Ishikawa (cell line): Measurements from ENCODE around the gene BIK.

Source experiments
- CEBPB ChIP-seq: IDR thresholded peaks from 2 replicates; pipeline ENCODE4 v1.6.1; 2012
- CREB1 ChIP-seq: IDR thresholded peaks from 2 replicates; pipeline ENCODE4 v1.6.1; 2012; ENCODE audit warnings: low read depth
- EGR1 ChIP-seq: IDR thresholded peaks from 2 replicates; pipeline ENCODE4 v1.6.1; 2012
- EP300 ChIP-seq: IDR thresholded peaks from 2 replicates; pipeline ENCODE4 v1.6.1; 2012; ENCODE audit warnings: borderline replicate concordance
- FOXM1 ChIP-seq: IDR thresholded peaks from 2 replicates; pipeline ENCODE4 v1.6.1; 2012; ENCODE audit warnings: low read depth, borderline replicate concordance
- NFIC ChIP-seq: IDR thresholded peaks from 2 replicates; pipeline ENCODE4 v1.6.1; 2012
- RAD21 ChIP-seq: IDR thresholded peaks from 2 replicates; pipeline ENCODE4 v1.6.1; 2012; ENCODE audit warnings: low read depth
- TAF1 ChIP-seq: IDR thresholded peaks from 2 replicates; pipeline ENCODE4 v1.6.1; 2012; ENCODE audit warnings: low read depth, mild to moderate bottlenecking
- TCF12 ChIP-seq: IDR thresholded peaks from 2 replicates; pipeline ENCODE4 v1.6.1; 2012; ENCODE audit warnings: low read depth
- TEAD4 ChIP-seq: IDR thresholded peaks from 2 replicates; pipeline ENCODE4 v1.6.1; 2012
- USF1 ChIP-seq: IDR thresholded peaks from 2 replicates; pipeline ENCODE4 v1.6.1; 2012
- YY1 ChIP-seq: IDR thresholded peaks from 2 replicates; pipeline ENCODE4 v1.6.1; 2012; ENCODE audit warnings: low read depth
- ZBTB7A ChIP-seq: IDR thresholded peaks from 2 replicates; pipeline ENCODE4 v1.6.1; 2012; ENCODE audit warnings: low read depth
- TF ChIP-seq, protein P1 (sequence below): IDR thresholded peaks from 2 replicates; pipeline ENCODE4 v1.6.1; 2012; ENCODE audit warnings: low read depth, mild to moderate bottlenecking
- TF ChIP-seq, protein P2 (sequence below): IDR thresholded peaks from 2 replicates; pipeline ENCODE4 v1.6.1; 2012

Gene BIK

DNA sequence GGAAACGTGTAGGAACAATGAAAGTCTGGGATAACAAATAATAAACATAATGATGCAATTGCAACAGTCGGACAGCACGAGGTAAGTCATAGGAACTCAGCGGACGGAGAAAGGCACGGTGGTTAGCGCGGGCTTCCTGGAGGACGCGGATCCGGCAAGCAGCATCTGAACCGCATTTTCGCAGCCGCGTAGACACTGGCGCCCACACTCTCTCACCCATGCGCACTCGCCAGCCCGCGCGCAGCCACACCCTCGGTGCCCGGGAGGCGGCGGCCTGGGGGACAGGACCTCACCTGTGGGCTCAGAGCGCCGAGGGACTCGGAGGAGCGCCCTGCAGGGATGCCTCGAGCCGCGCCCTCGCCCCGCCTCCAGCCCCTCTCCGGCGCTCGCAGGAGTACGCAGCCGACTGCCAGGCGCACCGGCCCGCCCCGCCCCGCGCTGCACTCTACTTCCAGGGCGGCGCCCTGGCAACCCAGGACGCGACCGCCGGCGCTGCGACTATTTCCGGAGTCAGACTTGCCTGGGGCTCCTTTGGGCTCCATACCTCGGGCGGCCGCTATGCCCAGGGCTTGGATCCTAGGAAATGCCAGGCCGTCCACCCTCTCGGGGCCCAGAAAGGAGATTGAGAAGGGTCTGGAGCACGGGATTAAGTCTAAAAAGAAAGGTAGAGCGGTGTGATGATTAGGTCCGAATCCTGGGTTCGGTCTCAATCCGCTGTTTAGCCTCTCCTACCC is 21.4 kb upstream of the BIK start, which contains the start of gene TTLL1:
TTLL1 (minus strand) TSS at position 408 of the 734 bp plus-strand sequence. CDS start 13,805 bp downstream, outside the sequence.
- TF ChIP-seq USF1 (peak; percentile 63), EP300 (no peak), RAD21 (no peak), NFIC (no peak), TAF1 (peak; percentile 48; the same call in 1 of the 2 replicates), CEBPB (no peak), EGR1 (peak; percentile 63), FOXM1 (no peak), TEAD4 (no peak), CREB1 (no peak), ZBTB7A (no peak), YY1 (0 out of 2 replicates have a peak, but pooled peaks have one; percentile 20), TCF12 (peak; percentile 55; the same call in 1 of the 2 replicates)
- TF ChIP-seq, protein P1, sequence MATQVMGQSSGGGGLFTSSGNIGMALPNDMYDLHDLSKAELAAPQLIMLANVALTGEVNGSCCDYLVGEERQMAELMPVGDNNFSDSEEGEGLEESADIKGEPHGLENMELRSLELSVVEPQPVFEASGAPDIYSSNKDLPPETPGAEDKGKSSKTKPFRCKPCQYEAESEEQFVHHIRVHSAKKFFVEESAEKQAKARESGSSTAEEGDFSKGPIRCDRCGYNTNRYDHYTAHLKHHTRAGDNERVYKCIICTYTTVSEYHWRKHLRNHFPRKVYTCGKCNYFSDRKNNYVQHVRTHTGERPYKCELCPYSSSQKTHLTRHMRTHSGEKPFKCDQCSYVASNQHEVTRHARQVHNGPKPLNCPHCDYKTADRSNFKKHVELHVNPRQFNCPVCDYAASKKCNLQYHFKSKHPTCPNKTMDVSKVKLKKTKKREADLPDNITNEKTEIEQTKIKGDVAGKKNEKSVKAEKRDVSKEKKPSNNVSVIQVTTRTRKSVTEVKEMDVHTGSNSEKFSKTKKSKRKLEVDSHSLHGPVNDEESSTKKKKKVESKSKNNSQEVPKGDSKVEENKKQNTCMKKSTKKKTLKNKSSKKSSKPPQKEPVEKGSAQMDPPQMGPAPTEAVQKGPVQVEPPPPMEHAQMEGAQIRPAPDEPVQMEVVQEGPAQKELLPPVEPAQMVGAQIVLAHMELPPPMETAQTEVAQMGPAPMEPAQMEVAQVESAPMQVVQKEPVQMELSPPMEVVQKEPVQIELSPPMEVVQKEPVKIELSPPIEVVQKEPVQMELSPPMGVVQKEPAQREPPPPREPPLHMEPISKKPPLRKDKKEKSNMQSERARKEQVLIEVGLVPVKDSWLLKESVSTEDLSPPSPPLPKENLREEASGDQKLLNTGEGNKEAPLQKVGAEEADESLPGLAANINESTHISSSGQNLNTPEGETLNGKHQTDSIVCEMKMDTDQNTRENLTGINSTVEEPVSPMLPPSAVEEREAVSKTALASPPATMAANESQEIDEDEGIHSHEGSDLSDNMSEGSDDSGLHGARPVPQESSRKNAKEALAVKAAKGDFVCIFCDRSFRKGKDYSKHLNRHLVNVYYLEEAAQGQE: no peak
- TF ChIP-seq, protein P2, sequence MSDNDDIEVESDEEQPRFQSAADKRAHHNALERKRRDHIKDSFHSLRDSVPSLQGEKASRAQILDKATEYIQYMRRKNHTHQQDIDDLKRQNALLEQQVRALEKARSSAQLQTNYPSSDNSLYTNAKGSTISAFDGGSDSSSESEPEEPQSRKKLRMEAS: peak; percentile 71

- TF ChIP-seq EP300 (no peak), RAD21 (peak; percentile 70)
Measured at GRCh38 chr22:43090130-43090789, 20.3 kb upstream of the BIK start.

- TF ChIP-seq TEAD4: no peak
Measured at GRCh38 chr22:43092085-43092484, 18.5 kb upstream of the BIK start.

- TF ChIP-seq RAD21 (no peak), CEBPB (no peak), EP300 (no peak), EGR1 (no peak), TEAD4 (no peak), FOXM1 (no peak), CREB1 (no peak), USF1 (no peak), TCF12 (no peak)
- TF ChIP-seq, protein P1: no peak
- TF ChIP-seq, protein P2: no peak
Measured at GRCh38 chr22:43094085-43094484, 16.5 kb upstream of the BIK start.

DNA sequence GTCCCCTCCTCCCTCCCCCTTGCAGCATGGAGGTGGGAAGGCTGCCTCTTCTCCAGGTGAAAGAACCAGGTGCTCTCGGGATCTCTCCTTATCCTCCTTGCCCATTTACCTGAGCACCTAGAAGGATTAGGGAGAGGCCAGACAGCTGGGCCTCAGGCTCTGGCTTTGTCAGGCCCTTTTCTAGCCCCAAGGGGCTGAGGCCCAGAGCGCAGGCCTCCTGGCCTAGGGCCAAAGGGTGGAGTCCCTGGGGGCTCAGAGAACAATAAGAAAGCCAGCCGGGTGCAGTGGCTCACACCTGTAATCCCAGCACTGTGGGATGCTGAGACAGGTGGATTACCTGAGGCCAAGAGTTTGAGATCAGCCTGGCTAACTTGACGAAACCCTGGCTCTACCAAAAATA is 16.0 kb upstream of the BIK start:
- TF ChIP-seq, protein P2: no peak
- TF ChIP-seq NFIC (0 out of 2 replicates have a peak, but pooled peaks have one; percentile 32), TEAD4 (no peak)

GRCh38 chr22:43096420-43096819 is 14.1 kb upstream of the BIK start:
- TF ChIP-seq YY1 (no peak), TEAD4 (no peak)
